Measurements from ENCODE around the gene PER3.

Gene PER3

GRCh38 chr1:7745783-7746182 lies 38.3 kb upstream of the PER3 start:
- TF ChIP-seq ZFP3 (CRISPR knock-in tag; IDR thresholded peaks at IDR 0.05) (no peak), CREB5 (CRISPR knock-in tag; IDR thresholded peaks at IDR 0.05; ENCODE audit: low read depth) (no peak), ZFP30 (CRISPR knock-in tag; IDR thresholded peaks at IDR 0.05) (no peak), BACH2 (CRISPR knock-in tag; IDR thresholded peaks at IDR 0.05; ENCODE audit: borderline replicate concordance) (no peak), SNAI2 (CRISPR knock-in tag; IDR thresholded peaks at IDR 0.05) (no peak), ARNTL (CRISPR knock-in tag; IDR thresholded peaks at IDR 0.05; ENCODE audit: borderline replicate concordance, low read depth) (no peak), CSDC2 (CRISPR knock-in tag; IDR thresholded peaks at IDR 0.05) (no peak), ZC3H10 (CRISPR knock-in tag; IDR thresholded peaks at IDR 0.05) (no peak), ZNF8 (CRISPR knock-in tag; IDR thresholded peaks at IDR 0.05) (no peak), GLIS3 (CRISPR knock-in tag; IDR thresholded peaks at IDR 0.05) (no peak), PPARA (CRISPR knock-in tag; IDR thresholded peaks at IDR 0.05; ENCODE audit: borderline replicate concordance) (no peak), POU6F1 (CRISPR knock-in tag; IDR thresholded peaks at IDR 0.05; ENCODE audit: borderline replicate concordance, low read depth) (no peak), ZNF70 (CRISPR knock-in tag; IDR thresholded peaks at IDR 0.05) (no peak), PATZ1 (CRISPR knock-in tag; IDR thresholded peaks at IDR 0.05; ENCODE audit: borderline replicate concordance) (no peak)
- ATAC-seq = no peak

GRCh38 chr1:7747605-7748004 lies 36.5 kb upstream of the PER3 start:
- TF ChIP-seq OSR1 (CRISPR knock-in tag; IDR thresholded peaks at IDR 0.05) (no peak), TCF4 (CRISPR knock-in tag; IDR thresholded peaks at IDR 0.05; ENCODE audit: borderline replicate concordance) (no peak), ARNTL (CRISPR knock-in tag; IDR thresholded peaks at IDR 0.05; ENCODE audit: borderline replicate concordance, low read depth) (no peak), TSHZ2 (CRISPR knock-in tag; IDR thresholded peaks at IDR 0.05) (no peak), ZFP30 (CRISPR knock-in tag; IDR thresholded peaks at IDR 0.05) (no peak)
- ATAC-seq = no peak

GRCh38 chr1:7749126-7749525 lies 35.0 kb upstream of the PER3 start:
- ATAC-seq = no peak
- TF ChIP-seq OSR1 (CRISPR knock-in tag; IDR thresholded peaks at IDR 0.05) (no peak), ZC3H10 (CRISPR knock-in tag; IDR thresholded peaks at IDR 0.05) (no peak)

GRCh38 chr1:7751174-7751573 lies 32.9 kb upstream of the PER3 start:
- no peak for TF ChIP-seq PPARA (CRISPR knock-in tag; IDR thresholded peaks at IDR 0.05; ENCODE audit: borderline replicate concordance)
- no peak for TF ChIP-seq BACH2 (CRISPR knock-in tag; IDR thresholded peaks at IDR 0.05; ENCODE audit: borderline replicate concordance)
- no peak for TF ChIP-seq TSHZ2 (CRISPR knock-in tag; IDR thresholded peaks at IDR 0.05)
- ATAC-seq = no peak
